Activated naive CD4-positive, alpha-beta T cell treated with anti-CD3 and anti-CD28 coated beads for 36 hours (primary cell): Measurements from ENCODE around the gene IVNS1ABP. TPM values are rescaled to one million over a fixed set of nuclear protein-coding genes. Genes with fewer than 3 reads are reported as not detected.

Source experiments
- CTCF ChIA-PET: fragments of 350-600 bp; sonication (Branson Sonifier 250); formaldehyde crosslinking; loops from one replicate; lab custom pipeline; 2021; ENCODE audit warnings: antibody characterized with exemption; lab: Charles Lee
- DNase-seq: peaks from one replicate; pipeline ENCODE4 v3.0.0-alpha.2; 2020
- H3K27ac Mint-ChIP-seq: one replicate; pipeline ENCODE4 v1.8.0; 2021; ENCODE audit warnings: mild to moderate bottlenecking, mixed read lengths
- H3K27me3 Mint-ChIP-seq: one replicate; pipeline ENCODE4 v1.8.0; 2021; ENCODE audit warnings: low read depth, mixed read lengths
- H3K36me3 Mint-ChIP-seq: one replicate; pipeline ENCODE4 v1.8.0; 2021; ENCODE audit warnings: low read depth, mixed read lengths
- H3K4me1 Mint-ChIP-seq: one replicate; pipeline ENCODE4 v1.8.0; 2021; ENCODE audit warnings: low read depth, mixed read lengths
- H3K4me3 Mint-ChIP-seq: one replicate; pipeline ENCODE4 v1.8.0; 2021; ENCODE audit warnings: mild to moderate bottlenecking, moderate library complexity, mixed read lengths
- H3K9me3 Mint-ChIP-seq: one replicate; pipeline ENCODE4 v1.8.0; 2021; ENCODE audit warnings: mixed read lengths
- intact Hi-C: fragments of 100-400 bp; cut with micrococcal nuclease; formaldehyde crosslinking; loops from one replicate; pipeline ENCODE4 v1.15.1; 2023
- total RNA-seq, 2 experiments: library from RNA; stranded (reverse); gene quantifications; one replicate each; pipeline ENCODE4 v1.2.3, GENCODE V29; 2021

IVNS1ABP gene
- total RNA-seq, 2 experiments from 2014 or later, result 97.3 to 100 TPM

- Mint-ChIP-seq H3K27me3 (no peaks in the 10 kb centered on the region), H3K4me3 (no peak overlapping the region), H3K9me3 (no peaks in the 10 kb centered on the region), H3K4me1 (peaks cover 34% of the 10 kb centered on the region), H3K27ac (no peak overlapping the region), H3K36me3 (peaks cover 26% of the 10 kb centered on the region)
- intact Hi-C loops, result no loop called here
- CTCF ChIA-PET, result interaction anchor here (1.9 kb wide), 1 partner anchor 392 kb away, joined by 6 read pairs; no protein-coding TSS in a partner anchor
- DNase-seq, result no peak
These were observed 28.6 kb downstream of the IVNS1ABP start for GRCh38 chr1:185288435-185288834.

- Mint-ChIP-seq H3K27me3 (no peaks in the 10 kb centered on the region), H3K9me3 (no peaks in the 10 kb centered on the region), H3K36me3 (peaks cover 21% of the 10 kb centered on the region), H3K4me3 (no peak overlapping the region), H3K27ac (no peak overlapping the region), H3K4me1 (peaks cover 39% of the 10 kb centered on the region)
- no peak for DNase-seq
- intact Hi-C loops, result no loop called here
- CTCF ChIA-PET, result interaction anchor here (1.9 kb wide), 1 partner anchor 393 kb away, joined by 6 read pairs; no protein-coding TSS in a partner anchor
These were observed 29.6 kb downstream of the IVNS1ABP start for GRCh38 chr1:185287451-185287850.

- CTCF ChIA-PET, result interaction anchor here (0.7 kb wide), 1 partner anchor 46 kb away, joined by 3 read pairs; no protein-coding TSS in a partner anchor
- intact Hi-C loops, result no loop called here
- Mint-ChIP-seq H3K9me3 (no peaks in the 10 kb centered on the region), H3K27me3 (no peaks in the 10 kb centered on the region), H3K36me3 (peaks cover 16% of the 10 kb centered on the region), H3K27ac (no peak overlapping the region), H3K4me3 (no peak overlapping the region), H3K4me1 (peaks cover 65% of the 10 kb centered on the region)
- peak; percentile 34 for DNase-seq
These were observed 32.3 kb downstream of the IVNS1ABP start for GRCh38 chr1:185284533-185285276.

GRCh38 chr1:185284116-185284515 lies 32.9 kb downstream of the IVNS1ABP start:
- no peak overlapping the region for H3K4me3 Mint-ChIP-seq
- no peak overlapping the region for H3K27ac Mint-ChIP-seq
- intact Hi-C loops, result no loop called here
- no peak for DNase-seq
- peaks cover 12% of the 10 kb centered on the region for H3K36me3 Mint-ChIP-seq
- no peaks in the 10 kb centered on the region for H3K27me3 Mint-ChIP-seq
- peaks cover under 1% of the 10 kb centered on the region for H3K9me3 Mint-ChIP-seq
- peaks cover 64% of the 10 kb centered on the region for H3K4me1 Mint-ChIP-seq
- CTCF ChIA-PET, result no interaction called here

- H3K27me3 Mint-ChIP-seq, result no peaks in the 10 kb centered on the region
- CTCF ChIA-PET, result interaction anchor here (0.5 to 1.7 kb wide), 5 partner anchors 111 to 315 kb away, joined by 3 read pairs; no protein-coding TSS in a partner anchor
- H3K4me1 Mint-ChIP-seq, result peaks cover 59% of the 10 kb centered on the region
- DNase-seq, result peak; percentile 24
- peaks cover 2% of the 10 kb centered on the region for H3K9me3 Mint-ChIP-seq
- intact Hi-C loops, result loop anchor here (1.0 to 2.0 kb wide), 2 partner anchors 36 to 42 kb away; partner anchors contain the start of gene IVNS1ABP
- peak overlapping the region; percentile 77 for H3K27ac Mint-ChIP-seq
- peaks cover 8% of the 10 kb centered on the region for H3K36me3 Mint-ChIP-seq
- peak overlapping the region; percentile 8 for H3K4me3 Mint-ChIP-seq
These were observed 35.8 kb downstream of the IVNS1ABP start for GRCh38 chr1:185281245-185281644.

- intact Hi-C loops, result loop anchor here (2.0 kb wide), 1 partner anchor 42 kb away; no protein-coding TSS in a partner anchor
- no peak for DNase-seq
These were observed 36.5 kb downstream of the IVNS1ABP start for GRCh38 chr1:185280589-185280988.

GRCh38 chr1:185279571-185279970 lies 37.5 kb downstream of the IVNS1ABP start:
- H3K27me3 Mint-ChIP-seq, result no peaks in the 10 kb centered on the region
- intact Hi-C loops, result no loop called here

More at GRCh38 chr1:185280589-185280988, 36.5 kb downstream of the IVNS1ABP start:
- Mint-ChIP-seq H3K4me3 (no peak overlapping the region), H3K36me3 (peaks cover 8% of the 10 kb centered on the region), H3K27me3 (no peaks in the 10 kb centered on the region), H3K27ac (no peak overlapping the region), H3K9me3 (peaks cover 2% of the 10 kb centered on the region), H3K4me1 (peaks cover 59% of the 10 kb centered on the region)
- CTCF ChIA-PET, result interaction anchor here (1.0 to 1.7 kb wide), 3 partner anchors 42 to 315 kb away, joined by 3 to 4 read pairs (median 3); no protein-coding TSS in a partner anchor

GRCh38 chr1:185271921-185272320 lies 45.1 kb downstream of the IVNS1ABP start:
- CTCF ChIA-PET, result no interaction called here

More at GRCh38 chr1:185279571-185279970, 37.5 kb downstream of the IVNS1ABP start:
- Mint-ChIP-seq H3K9me3 (peaks cover 2% of the 10 kb centered on the region), H3K4me1 (peaks cover 49% of the 10 kb centered on the region), H3K36me3 (peaks cover 8% of the 10 kb centered on the region), H3K4me3 (no peak overlapping the region), H3K27ac (no peak overlapping the region)
- DNase-seq, result no peak
- CTCF ChIA-PET, result interaction anchor here (0.6 to 1.0 kb wide), 2 partner anchors 41 to 1823 kb away, joined by 3 to 4 read pairs; no protein-coding TSS in a partner anchor

GRCh38 chr1:185268352-185268751 lies 48.7 kb downstream of the IVNS1ABP start:
- H3K27ac Mint-ChIP-seq, result no peak overlapping the region
- CTCF ChIA-PET, result no interaction called here
- H3K9me3 Mint-ChIP-seq, result no peaks in the 10 kb centered on the region
- no peaks in the 10 kb centered on the region for H3K36me3 Mint-ChIP-seq
- no peak for DNase-seq
- no peaks in the 10 kb centered on the region for H3K4me1 Mint-ChIP-seq
- intact Hi-C loops, result no loop called here
- H3K4me3 Mint-ChIP-seq, result no peak overlapping the region
- H3K27me3 Mint-ChIP-seq, result no peaks in the 10 kb centered on the region

More at GRCh38 chr1:185271921-185272320, 45.1 kb downstream of the IVNS1ABP start:
- Mint-ChIP-seq H3K9me3 (no peaks in the 10 kb centered on the region), H3K36me3 (no peaks in the 10 kb centered on the region), H3K27me3 (no peaks in the 10 kb centered on the region), H3K27ac (no peak overlapping the region), H3K4me3 (no peak overlapping the region), H3K4me1 (no peaks in the 10 kb centered on the region)
- no peak for DNase-seq
- intact Hi-C loops, result no loop called here

- H3K4me3 Mint-ChIP-seq, result no peak overlapping the region
- DNase-seq, result no peak
- intact Hi-C loops, result no loop called here
- no peaks in the 10 kb centered on the region for H3K9me3 Mint-ChIP-seq
- no peak overlapping the region for H3K27ac Mint-ChIP-seq
- no peaks in the 10 kb centered on the region for H3K36me3 Mint-ChIP-seq
- CTCF ChIA-PET, result no interaction called here
- no peaks in the 10 kb centered on the region for H3K27me3 Mint-ChIP-seq
- no peaks in the 10 kb centered on the region for H3K4me1 Mint-ChIP-seq
These were observed 49.3 kb downstream of the IVNS1ABP start for GRCh38 chr1:185267701-185268100.

- Mint-ChIP-seq H3K27ac (no peak overlapping the region), H3K9me3 (no peaks in the 10 kb centered on the region), H3K4me1 (no peaks in the 10 kb centered on the region), H3K4me3 (no peak overlapping the region), H3K36me3 (no peaks in the 10 kb centered on the region), H3K27me3 (no peaks in the 10 kb centered on the region)
- CTCF ChIA-PET, result no interaction called here
- intact Hi-C loops, result no loop called here
- no peak for DNase-seq
These were observed 49.7 kb downstream of the IVNS1ABP start for GRCh38 chr1:185267301-185267700.

- H3K27me3 Mint-ChIP-seq, result no peaks in the 10 kb centered on the region
- H3K27ac Mint-ChIP-seq, result no peak overlapping the region
- DNase-seq, result no peak
- no peaks in the 10 kb centered on the region for H3K36me3 Mint-ChIP-seq
- intact Hi-C loops, result no loop called here
- H3K4me1 Mint-ChIP-seq, result peaks cover 2% of the 10 kb centered on the region
- CTCF ChIA-PET, result interaction anchor here (0.7 kb wide), 1 partner anchor 90 kb away, joined by 3 read pairs; no protein-coding TSS in a partner anchor
- H3K4me3 Mint-ChIP-seq, result no peak overlapping the region
- H3K9me3 Mint-ChIP-seq, result peaks cover 5% of the 10 kb centered on the region
These were observed 51.7 kb downstream of the IVNS1ABP start for GRCh38 chr1:185265314-185265713.
